Measurements from ENCODE around the gene C2CD5. TPM values are rescaled to one million over a fixed set of nuclear protein-coding genes. Genes with fewer than 3 reads are reported as not detected.
A peak's percentile ranks its signal among the peaks of the same experiment; 100 is the strongest.

C2CD5 gene
- total and polyA plus RNA-seq, 2 of the 4 experiments (the other 2 are of a cell fraction): 14.5 to 15.8 TPM

- Histone ChIP-seq H4K8ac (ENCODE audit: low read depth in 2 of 2, low read length in 2 of 2) (no peak overlapping the region), H3K79me1 (ENCODE audit: low read depth in 1 of 2, low read length in 2 of 2) (no peaks in the 10 kb centered on the region), H3K4me1 (ENCODE audit: control insufficient read depth, insufficient read depth, low read length) (peaks cover 3% of the 10 kb centered on the region; the same call in 1 of the 2 replicates), H2AK9ac (replicated peaks; ENCODE audit: low read depth, low read length, poor library complexity) (no peak overlapping the region), H2BK15ac (ENCODE audit: low read depth, low read length) (no peak overlapping the region), H3K4me3 (ENCODE audit: insufficient read depth, low read depth, low read length) (no peak overlapping the region), H3K23ac (ENCODE audit: low read depth, low read length) (no peak overlapping the region), H3K4me2 (ENCODE audit: low read depth, low read length) (no peak overlapping the region), H3K9me1 (ENCODE audit: insufficient read depth, low read length) (no peaks in the 10 kb centered on the region), H3K27me3 (ENCODE audit: control insufficient read depth, insufficient read depth, low read length) (no peaks in the 10 kb centered on the region), H2BK20ac (ENCODE audit: low read depth, low read length) (no peak overlapping the region), H4K20me1 (ENCODE audit: insufficient read depth, low read length) (no peaks in the 10 kb centered on the region), H2BK120ac (ENCODE audit: low read depth, low read length) (no peak overlapping the region), H4K5ac (ENCODE audit: low read depth, low read length) (no peak overlapping the region), H2AFZ (replicated peaks; ENCODE audit: low read length, poor library complexity) (no peak overlapping the region), H3K18ac (ENCODE audit: low read depth, low read length) (no peak overlapping the region), H2BK5ac (ENCODE audit: low read depth, low read length, poor library complexity, severe bottlenecking) (no peak overlapping the region), H3K14ac (replicated peaks; ENCODE audit: low read depth, low read length) (no peak overlapping the region), H3K4ac (ENCODE audit: low read depth, low read length) (no peak overlapping the region), H3K9me3 (ENCODE audit: control insufficient read depth, insufficient read depth, low read length) (no peaks in the 10 kb centered on the region), H3K27ac (ENCODE audit: insufficient read depth, low read length) (no peak overlapping the region), H4K91ac (ENCODE audit: insufficient read depth, low read depth, low read length) (no peak overlapping the region), H2AK5ac (ENCODE audit: low read depth, low read length) (no peak overlapping the region), H3K36me3 (ENCODE audit: control insufficient read depth, insufficient read depth, low read length) (no peaks in the 10 kb centered on the region), H3K56ac (ENCODE audit: extremely low read depth, insufficient read depth, low read length) (no peak overlapping the region), H3K9ac (ENCODE audit: low read depth, low read length) (no peak overlapping the region)
- DNase-seq (peak; percentile 40), ATAC-seq (ENCODE audit: low read depth) (peak; percentile 24)
- 13% methylated on average over 3 of the region's 4 CpGs; no CpG with 5 or more reads in 1 of the 2 experiments for WGBS, 2 experiments (ENCODE audit: extremely low coverage in 2 of 2, insufficient read length in 1 of 2)
- dilution Hi-C loops (cut with HindIII; ENCODE audit: low sequenced_read_pairs, unreplicated experiment) (no loop called here), in situ Hi-C loops (cut with MboI; ENCODE audit: low sequenced_read_pairs) (loop anchor here (10.0 to 25.0 kb wide), 2 partner anchors 362 to 760 kb away; no protein-coding TSS in a partner anchor), intact Hi-C loops (cut with micrococcal nuclease) (loop anchor here (10.0 kb wide), 1 partner anchor 452 kb away; no protein-coding TSS in a partner anchor)
- no TSS peak for BruUV-seq (replicated peaks)
- CTCF ChIA-PET: interaction anchor here (0.6 kb wide), 1 partner anchor 701 kb away, joined by 3 read pairs; no protein-coding TSS in a partner anchor
- POLR2A ChIA-PET (ENCODE audit: unreplicated experiment): no interaction called here
- TF ChIP-seq SMC3 (IDR thresholded peaks at IDR 0.05; ENCODE audit: low read depth, low read length): no peak
- no peak for TF ChIP-seq FOS (IDR thresholded peaks at IDR 0.05; ENCODE audit: low read depth, low read length)
- no peak for TF ChIP-seq ELK1 (IDR thresholded peaks at IDR 0.05; ENCODE audit: borderline replicate concordance, low read depth, low read length)
- TF ChIP-seq, protein P1, sequence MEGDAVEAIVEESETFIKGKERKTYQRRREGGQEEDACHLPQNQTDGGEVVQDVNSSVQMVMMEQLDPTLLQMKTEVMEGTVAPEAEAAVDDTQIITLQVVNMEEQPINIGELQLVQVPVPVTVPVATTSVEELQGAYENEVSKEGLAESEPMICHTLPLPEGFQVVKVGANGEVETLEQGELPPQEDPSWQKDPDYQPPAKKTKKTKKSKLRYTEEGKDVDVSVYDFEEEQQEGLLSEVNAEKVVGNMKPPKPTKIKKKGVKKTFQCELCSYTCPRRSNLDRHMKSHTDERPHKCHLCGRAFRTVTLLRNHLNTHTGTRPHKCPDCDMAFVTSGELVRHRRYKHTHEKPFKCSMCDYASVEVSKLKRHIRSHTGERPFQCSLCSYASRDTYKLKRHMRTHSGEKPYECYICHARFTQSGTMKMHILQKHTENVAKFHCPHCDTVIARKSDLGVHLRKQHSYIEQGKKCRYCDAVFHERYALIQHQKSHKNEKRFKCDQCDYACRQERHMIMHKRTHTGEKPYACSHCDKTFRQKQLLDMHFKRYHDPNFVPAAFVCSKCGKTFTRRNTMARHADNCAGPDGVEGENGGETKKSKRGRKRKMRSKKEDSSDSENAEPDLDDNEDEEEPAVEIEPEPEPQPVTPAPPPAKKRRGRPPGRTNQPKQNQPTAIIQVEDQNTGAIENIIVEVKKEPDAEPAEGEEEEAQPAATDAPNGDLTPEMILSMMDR (conservative IDR thresholded peaks at IDR 0.05; ENCODE audit: low read depth, low read length): no peak
- no peak for TF ChIP-seq BHLHE40 (IDR thresholded peaks at IDR 0.05; ENCODE audit: low read depth, low read length)
- no peak for TF ChIP-seq POLR2A (IDR thresholded peaks at IDR 0.05; ENCODE audit: low read depth, low read length)
- no peak for TF ChIP-seq USF2 (IDR thresholded peaks at IDR 0.05; ENCODE audit: low read depth, low read length)
- no peak for TF ChIP-seq RAD21 (IDR thresholded peaks at IDR 0.05; ENCODE audit: low read length)
- no peak for TF ChIP-seq MAFK (IDR thresholded peaks at IDR 0.05; ENCODE audit: low read depth, low read length)
- no peak for TF ChIP-seq MAZ (IDR thresholded peaks at IDR 0.05; ENCODE audit: borderline replicate concordance, low read depth, low read length)
- no peak for TF ChIP-seq RFX5 (IDR thresholded peaks at IDR 0.05; ENCODE audit: low read depth, low read length)
- TF ChIP-seq CHD1 (IDR thresholded peaks at IDR 0.05; ENCODE audit: low read depth, low read length): no peak
Measured at GRCh38 chr12:22447223-22447622, 97.1 kb downstream of the C2CD5 start.

Measured in IMR-90 (cell line).